ENCODE results near the gene C6orf132.

C6orf132 gene

DNA sequence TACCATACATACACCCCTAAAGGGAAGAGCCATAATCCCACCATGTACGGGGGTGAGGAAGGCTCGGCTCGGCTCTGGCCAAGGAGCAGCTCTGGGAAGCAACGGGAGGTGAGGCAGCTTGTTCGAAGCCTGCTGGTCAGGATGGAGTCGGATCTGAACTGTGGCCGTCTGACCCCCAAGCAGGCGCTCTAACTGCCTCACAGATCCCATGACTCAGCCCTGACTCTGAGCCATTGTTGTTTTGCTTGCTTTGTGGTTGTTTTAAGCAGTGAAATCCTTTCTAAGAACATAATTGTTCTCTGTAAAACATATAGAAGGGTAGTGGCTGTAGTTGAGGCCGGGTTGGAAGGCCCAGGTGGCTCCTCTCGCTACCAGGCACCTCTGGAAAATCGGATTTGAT is 10.9 kb downstream of the C6orf132 start:
- no peak for TF ChIP-seq CTCF (conservative IDR thresholded peaks at IDR 0.05; ENCODE audit: low read depth)
- peak overlapping the region; percentile 4; the same call in 1 of the 2 replicates for H3K27ac ChIP-seq
- no peak for DNase-seq (ENCODE audit: low spot score)
- ChIA-PET CTCF (no interaction called here), POLR2A (ENCODE audit: low non-redundant PET) (no interaction called here)

- ChIA-PET CTCF (interaction anchor here (0.6 kb wide), 1 partner anchor 740 kb away, joined by 4 read pairs; no protein-coding TSS in a partner anchor), POLR2A (ENCODE audit: low non-redundant PET) (no interaction called here)
- no peak for TF ChIP-seq CTCF (conservative IDR thresholded peaks at IDR 0.05; ENCODE audit: low read depth)
- H3K27ac ChIP-seq: peak overlapping the region; percentile 27; the same call in 1 of the 2 replicates
- no peak for DNase-seq (ENCODE audit: low spot score)
Measured at GRCh38 chr6:42129360-42129676, 13.1 kb downstream of the C6orf132 start.

- H3K27ac ChIP-seq: peak overlapping the region; percentile 27
- ChIA-PET CTCF (no interaction called here), POLR2A (ENCODE audit: low non-redundant PET) (interaction anchor here (1.0 kb wide), 1 partner anchor 8 kb away, joined by 3 read pairs; no protein-coding TSS in a partner anchor)
- no peak for TF ChIP-seq CTCF (conservative IDR thresholded peaks at IDR 0.05; ENCODE audit: low read depth)
- no peak for DNase-seq (ENCODE audit: low spot score)
Measured at GRCh38 chr6:42128460-42129359, 13.7 kb downstream of the C6orf132 start.

GRCh38 chr6:42125663-42126062 is 16.8 kb downstream of the C6orf132 start:
- TF ChIP-seq CTCF (conservative IDR thresholded peaks at IDR 0.05; ENCODE audit: low read depth): no peak
- peak overlapping the region; percentile 95 for H3K27ac ChIP-seq
- CTCF ChIA-PET: interaction anchor here (0.7 kb wide), 2 partner anchors 9 to 54 kb away, joined by 3 read pairs; no protein-coding TSS in a partner anchor
- POLR2A ChIA-PET (ENCODE audit: low non-redundant PET): interaction anchor here (0.7 kb wide), 1 partner anchor 169 kb away, joined by 3 read pairs; no protein-coding TSS in a partner anchor
- no peak for DNase-seq (ENCODE audit: low spot score)

- CTCF ChIA-PET: no interaction called here
- DNase-seq (ENCODE audit: low spot score): no peak
- peak overlapping the region; percentile 95 for H3K27ac ChIP-seq
- no peak for TF ChIP-seq CTCF (conservative IDR thresholded peaks at IDR 0.05; ENCODE audit: low read depth)
- POLR2A ChIA-PET (ENCODE audit: low non-redundant PET): no interaction called here
Measured at GRCh38 chr6:42125231-42125630, 17.2 kb downstream of the C6orf132 start.

GRCh38 chr6:42124223-42124836 is 18.1 kb downstream of the C6orf132 start:
- H3K27ac ChIP-seq: peak overlapping the region; percentile 95
- DNase-seq (ENCODE audit: low spot score): no peak
- CTCF ChIA-PET: interaction anchor here (0.5 kb wide), 1 partner anchor 14 kb away, joined by 4 read pairs; no protein-coding TSS in a partner anchor
- TF ChIP-seq CTCF (conservative IDR thresholded peaks at IDR 0.05; ENCODE audit: low read depth): no peak
- POLR2A ChIA-PET (ENCODE audit: low non-redundant PET): no interaction called here

All from RWPE1 (cell line).